Endothelial cell of umbilical vein (primary cell): ENCODE data around the gene AK4. TPM values are rescaled to one million over a fixed set of nuclear protein-coding genes. Genes with fewer than 3 reads are reported as not detected.

Source experiments
- BruUV-seq: library from RNA; stranded (reverse); fragments of 400-500 nt; replicated peaks from 2 replicates; lab custom pipeline; 2021; lab: Mats Ljungman, UMichigan
- CTCF ChIA-PET: fragments of 300-600, 350-600 bp; sonication (Branson Sonifier 250); formaldehyde crosslinking; loops from one replicate; lab custom pipeline; 2021; ENCODE audit warnings: antibody characterized with exemption, inconsistent platforms; lab: Charles Lee
- POLR2A ChIA-PET: fragments of 300-600, 350-600 bp; sonication (Branson Sonifier 250); formaldehyde crosslinking; loops from one replicate; lab custom pipeline; 2021; ENCODE audit warnings: antibody characterized with exemption, inconsistent platforms; lab: Charles Lee
- DNase-seq: peaks from one replicate; pipeline ENCODE4 v3.0.0-alpha.2; 2011; ENCODE audit warnings: low read depth, low spot score
- FAIRE-seq: peaks from 2 replicates; lab custom pipeline; 2011; peaks lifted over from hg19 to GRCh38; lab: Jason Lieb, UNC
- H2AFZ ChIP-seq: 2 replicates; pipeline ENCODE4 v1.6.0; 2012; ENCODE audit warnings: low read depth, low read length, control low read depth, inconsistent platforms
- H3K27ac ChIP-seq: 2 replicates; pipeline ENCODE4 v1.5.1; 2011; ENCODE audit warnings: low read depth, mild to moderate bottlenecking, control low read depth, low read length, moderate library complexity; ENCODE audit not compliant: insufficient read depth
- H3K27me3 ChIP-seq, 2 experiments: 2 replicates each; pipeline versions ENCODE4 v1.6.0 to v1.6.1; 2011; ENCODE audit warnings: low read length in 2 of 2, mixed read lengths in 1 of 2; ENCODE audit not compliant: control insufficient read depth in 2 of 2, insufficient read depth in 2 of 2
- H3K36me3 ChIP-seq, 2 experiments: 2 replicates in 1 of 2; 3 replicates in 1 of 2; pipeline ENCODE4 v1.5.1; 2011; ENCODE audit warnings: low read length in 2 of 2, mild to moderate bottlenecking in 1 of 2, moderate library complexity in 1 of 2; ENCODE audit not compliant: control insufficient read depth in 2 of 2, insufficient read depth in 2 of 2; ENCODE audit errors: extremely low read depth in 1 of 2
- H3K4me1 ChIP-seq: 3 replicates; pipeline ENCODE4 v1.5.1; 2011; ENCODE audit warnings: mild to moderate bottlenecking, low read length; ENCODE audit not compliant: control insufficient read depth, insufficient read depth; ENCODE audit errors: extremely low read depth
- H3K4me2 ChIP-seq: 2 replicates; pipeline ENCODE4 v1.6.1; 2011; ENCODE audit warnings: low read length, control low read depth, mixed read lengths; ENCODE audit not compliant: insufficient read depth
- H3K4me3 ChIP-seq, 3 experiments: fragments of 200-600 bp in 1 of 3; sonication (generic), shearing (Covaris generic) in 1 of 3; replicated peaks in 1 of 3; 2 replicates each; pipeline ENCODE4 v1.5.1; 2011 to 2016; ENCODE audit warnings: control low read depth in 3 of 3, low read length in 3 of 3, mild to moderate bottlenecking in 2 of 3, inconsistent platforms in 1 of 3, low read depth in 1 of 3, moderate library complexity in 1 of 3; ENCODE audit not compliant: insufficient read depth in 1 of 3
- H3K79me2 ChIP-seq: 2 replicates; pipeline ENCODE4 v1.6.0; 2012; ENCODE audit warnings: low read length, inconsistent platforms; ENCODE audit not compliant: control insufficient read depth, insufficient read depth
- H3K9ac ChIP-seq: replicated peaks from 2 replicates; pipeline ENCODE3; 2011; ENCODE audit warnings: low read length, control low read depth; ENCODE audit not compliant: insufficient read depth; ENCODE audit errors: extremely low read depth
- H3K9me1 ChIP-seq: replicated peaks from 3 replicates; pipeline ENCODE4 v1.6.0; 2011; ENCODE audit warnings: mild to moderate bottlenecking, low read length; ENCODE audit not compliant: control insufficient read depth, insufficient read depth; ENCODE audit errors: extremely low read depth
- H3K9me3 ChIP-seq: replicated peaks from 2 replicates; pipeline ENCODE4 v1.5.1; 2012; ENCODE audit warnings: low read length, inconsistent platforms; ENCODE audit not compliant: control insufficient read depth, insufficient read depth
- H4K20me1 ChIP-seq: replicated peaks from 2 replicates; pipeline ENCODE3; 2011; ENCODE audit warnings: mild to moderate bottlenecking, low read length; ENCODE audit not compliant: control insufficient read depth, insufficient read depth; ENCODE audit errors: extremely low read depth
- EZH2 ChIP-seq: IDR thresholded peaks from 2 replicates; pipeline ENCODE4 v1.6.1; 2012; ENCODE audit warnings: borderline replicate concordance, low read depth, mild to moderate bottlenecking, moderate library complexity, low read length, inconsistent platforms; ENCODE audit not compliant: severe bottlenecking
- FOS ChIP-seq: IDR thresholded peaks from 2 replicates; pipeline ENCODE4 v1.6.1; 2011; ENCODE audit warnings: mild to moderate bottlenecking, low read length, moderate library complexity, borderline replicate concordance; ENCODE audit not compliant: insufficient read depth
- GATA2 ChIP-seq: IDR thresholded peaks from 2 replicates; pipeline ENCODE4 v1.7.0; 2011; ENCODE audit warnings: low read depth, mild to moderate bottlenecking, moderate library complexity, mixed read lengths, low read length; ENCODE audit not compliant: insufficient read length, insufficient read depth
- JUN ChIP-seq: IDR thresholded peaks from 2 replicates; pipeline ENCODE4 v1.6.1; 2011; ENCODE audit warnings: borderline replicate concordance, low read depth; ENCODE audit not compliant: insufficient read length, insufficient read depth
- MAX ChIP-seq: IDR thresholded peaks from 2 replicates; pipeline ENCODE4 v1.6.1; 2011; ENCODE audit not compliant: insufficient read depth, insufficient read length
- MYC ChIP-seq: IDR thresholded peaks from one replicate; pipeline ENCODE4 v1.6.1; 2011; ENCODE audit warnings: mild to moderate bottlenecking, low read depth, low read length
- POLR2A ChIP-seq: IDR thresholded peaks from 2 replicates; pipeline ENCODE4 v1.6.1; 2012; ENCODE audit warnings: low read depth, mild to moderate bottlenecking, control low read depth, low read length
- POLR2AphosphoS5 ChIP-seq: IDR thresholded peaks from 2 replicates; pipeline ENCODE4 v1.6.1; 2012; ENCODE audit warnings: low read depth, mild to moderate bottlenecking, control low read depth, low read length, moderate library complexity; ENCODE audit not compliant: insufficient read depth
- dilution Hi-C: fragments of 300-500 bp; cut with MboI; formaldehyde crosslinking; loops from one replicate; pipeline ENCODE4 v1.15.0; 2019; ENCODE audit warnings: low sequenced_read_pairs; ENCODE audit not compliant: extremely low pct_ligation_motif_present
- intact Hi-C: fragments of 100-400 bp; cut with micrococcal nuclease; formaldehyde crosslinking; loops from one replicate; pipeline ENCODE4 v1.10.0; 2022
- polyA plus RNA-seq, 4 experiments: library from polyadenylated mRNA; depleted of rRNA in 3 of 4; stranded (reverse) in 3 of 4; unstranded in 1 of 4; fragments of >200 nt; gene quantifications; 2 replicates each; pipeline versions ENCODE4 v1.2.1 to v1.2.3, GENCODE V29; 2011 to 2012; ENCODE audit warnings: missing spikeins in 1 of 4
- total RNA-seq: library from RNA; stranded (reverse); gene quantifications from 2 replicates; pipeline ENCODE4 v1.2.3, GENCODE V29; 2021
- TF ChIP-seq, protein P1 (sequence below), 2 donors: IDR thresholded peaks; 1 replicate in 1 of 2; 2 replicates in 1 of 2; pipeline ENCODE4 v1.5.1; 2011; ENCODE audit warnings: low read length in 2 of 2, mild to moderate bottlenecking in 2 of 2, moderate library complexity in 2 of 2, control low read depth in 1 of 2, inconsistent platforms in 1 of 2, low read depth in 1 of 2; ENCODE audit not compliant: insufficient read depth in 1 of 2; ENCODE audit errors: extremely low read depth in 1 of 2

Gene AK4
- total and polyA plus RNA-seq, 2 donors (not counting 3 experiments of a cell fraction or from before 2014, with no cell fraction given) = 2.2 to 5.6 TPM

DNA sequence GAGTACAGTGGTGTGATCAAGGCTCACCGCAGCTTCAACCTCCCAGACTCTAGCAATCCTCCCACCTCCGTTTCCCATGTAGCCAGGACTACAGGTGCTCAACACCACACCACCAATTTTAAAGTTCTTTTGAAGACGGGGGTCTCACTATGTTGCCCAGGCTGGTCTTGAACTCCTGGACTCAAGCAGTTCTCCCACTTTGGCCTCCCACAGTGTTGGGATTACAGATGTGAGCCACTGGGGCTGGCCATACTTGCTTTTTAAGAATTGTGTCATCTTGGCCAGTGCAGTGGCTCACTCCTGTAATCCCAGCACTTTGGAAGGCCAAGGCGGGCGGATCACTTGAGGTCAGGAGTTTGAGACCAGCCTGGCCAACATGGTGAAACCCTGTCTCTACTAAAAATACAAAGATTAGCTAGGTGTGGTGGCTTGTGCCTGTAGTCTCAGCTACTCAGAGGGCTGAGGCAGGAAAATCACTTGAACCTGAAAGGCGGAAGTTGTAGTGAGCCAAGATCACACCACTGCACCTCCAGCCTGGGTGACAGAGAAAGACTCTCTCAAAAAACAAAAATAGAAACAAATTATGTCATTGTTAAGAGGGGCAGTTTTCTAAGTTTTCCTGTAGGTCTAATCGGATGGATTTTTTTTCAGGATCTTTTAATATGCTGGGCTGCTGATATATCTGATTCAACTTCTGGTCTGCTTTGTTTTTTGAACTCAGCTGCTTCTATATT, 18.7 kb downstream of the AK4 start:
- no peaks in the 10 kb centered on the region for H4K20me1 ChIP-seq
- no peak overlapping the region for H3K9ac ChIP-seq
- H3K27me3 ChIP-seq = no peaks in the 10 kb centered on the region
- ChIA-PET CTCF (no interaction called here), POLR2A (no interaction called here)
- H3K4me1 ChIP-seq = no peaks in the 10 kb centered on the region
- intact Hi-C loops = no loop called here
- no peak for FAIRE-seq
- H3K4me3 ChIP-seq = no peak overlapping the region
- no peak overlapping the region for H3K27ac ChIP-seq
- H3K9me3 ChIP-seq = no peaks in the 10 kb centered on the region
- H3K36me3 ChIP-seq = no peaks in the 10 kb centered on the region
- no peak overlapping the region for H3K4me2 ChIP-seq
- no TSS peak for BruUV-seq
- H2AFZ ChIP-seq = no peak overlapping the region
- TF ChIP-seq, protein P1, sequence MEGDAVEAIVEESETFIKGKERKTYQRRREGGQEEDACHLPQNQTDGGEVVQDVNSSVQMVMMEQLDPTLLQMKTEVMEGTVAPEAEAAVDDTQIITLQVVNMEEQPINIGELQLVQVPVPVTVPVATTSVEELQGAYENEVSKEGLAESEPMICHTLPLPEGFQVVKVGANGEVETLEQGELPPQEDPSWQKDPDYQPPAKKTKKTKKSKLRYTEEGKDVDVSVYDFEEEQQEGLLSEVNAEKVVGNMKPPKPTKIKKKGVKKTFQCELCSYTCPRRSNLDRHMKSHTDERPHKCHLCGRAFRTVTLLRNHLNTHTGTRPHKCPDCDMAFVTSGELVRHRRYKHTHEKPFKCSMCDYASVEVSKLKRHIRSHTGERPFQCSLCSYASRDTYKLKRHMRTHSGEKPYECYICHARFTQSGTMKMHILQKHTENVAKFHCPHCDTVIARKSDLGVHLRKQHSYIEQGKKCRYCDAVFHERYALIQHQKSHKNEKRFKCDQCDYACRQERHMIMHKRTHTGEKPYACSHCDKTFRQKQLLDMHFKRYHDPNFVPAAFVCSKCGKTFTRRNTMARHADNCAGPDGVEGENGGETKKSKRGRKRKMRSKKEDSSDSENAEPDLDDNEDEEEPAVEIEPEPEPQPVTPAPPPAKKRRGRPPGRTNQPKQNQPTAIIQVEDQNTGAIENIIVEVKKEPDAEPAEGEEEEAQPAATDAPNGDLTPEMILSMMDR (IDR thresholded peaks at IDR 0.05; ENCODE audit: extremely low read depth in 1 of 2, insufficient read depth in 1 of 2, low read depth in 1 of 2, low read length in 2 of 2) = no peak
- no peak for TF ChIP-seq POLR2AphosphoS5
- TF ChIP-seq POLR2A = no peak
- no peak for TF ChIP-seq FOS
- TF ChIP-seq MYC = no peak
- no peak for TF ChIP-seq MAX
- TF ChIP-seq EZH2 = no peak
- no peak for TF ChIP-seq GATA2
- no peak for TF ChIP-seq JUN
- dilution Hi-C loops = no loop called here
- H3K9me1 ChIP-seq = no peaks in the 10 kb centered on the region
- H3K79me2 ChIP-seq = no peaks in the 10 kb centered on the region
- DNase-seq = no peak
